Body of pancreas (tissue), 4 donors: ENCODE results near the gene RAPGEF4.

Source experiments
- POLR2A ChIP-seq, 3 donors: fragments of 450-650 bp; IDR thresholded peaks; one replicate each; pipeline ENCODE4 v1.6.1; 2016; ENCODE audit warnings: antibody characterized with exemption in 3 of 3, mild to moderate bottlenecking in 2 of 3
- TF ChIP-seq, protein P1 (sequence below), 7 experiments: fragments of 450-650 bp in 4 of 7; fragments of 200-600 bp in 3 of 7; sonication (generic) in 3 of 7; IDR thresholded peaks; one replicate each; pipeline ENCODE4 v1.5.1; 2016 to 2019; ENCODE audit warnings: antibody characterized with exemption in 7 of 7

DNA sequence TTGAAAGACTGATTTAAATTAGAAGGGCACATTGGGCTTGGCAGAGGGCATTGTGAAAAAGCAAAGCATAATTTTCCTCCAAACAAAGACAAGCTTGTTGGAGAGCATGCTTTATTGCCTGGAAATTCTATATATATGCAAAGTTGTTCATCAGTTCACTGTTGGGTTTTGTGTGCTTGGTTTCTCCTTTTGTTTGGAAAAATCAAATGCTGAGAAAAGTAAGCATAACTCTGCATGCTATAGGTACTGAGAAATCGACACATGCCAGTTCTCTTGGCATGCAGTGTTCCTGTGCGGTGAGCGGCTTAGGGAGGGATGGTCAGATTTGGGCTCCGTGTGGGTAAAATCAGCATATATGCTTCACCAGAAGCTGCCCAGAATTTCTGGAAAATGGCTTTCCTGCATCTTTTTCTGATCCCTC, 161.0 kb downstream of the RAPGEF4 start:
- TF ChIP-seq POLR2A (IDR thresholded peaks at IDR 0.05), result no peak
- TF ChIP-seq, protein P1, sequence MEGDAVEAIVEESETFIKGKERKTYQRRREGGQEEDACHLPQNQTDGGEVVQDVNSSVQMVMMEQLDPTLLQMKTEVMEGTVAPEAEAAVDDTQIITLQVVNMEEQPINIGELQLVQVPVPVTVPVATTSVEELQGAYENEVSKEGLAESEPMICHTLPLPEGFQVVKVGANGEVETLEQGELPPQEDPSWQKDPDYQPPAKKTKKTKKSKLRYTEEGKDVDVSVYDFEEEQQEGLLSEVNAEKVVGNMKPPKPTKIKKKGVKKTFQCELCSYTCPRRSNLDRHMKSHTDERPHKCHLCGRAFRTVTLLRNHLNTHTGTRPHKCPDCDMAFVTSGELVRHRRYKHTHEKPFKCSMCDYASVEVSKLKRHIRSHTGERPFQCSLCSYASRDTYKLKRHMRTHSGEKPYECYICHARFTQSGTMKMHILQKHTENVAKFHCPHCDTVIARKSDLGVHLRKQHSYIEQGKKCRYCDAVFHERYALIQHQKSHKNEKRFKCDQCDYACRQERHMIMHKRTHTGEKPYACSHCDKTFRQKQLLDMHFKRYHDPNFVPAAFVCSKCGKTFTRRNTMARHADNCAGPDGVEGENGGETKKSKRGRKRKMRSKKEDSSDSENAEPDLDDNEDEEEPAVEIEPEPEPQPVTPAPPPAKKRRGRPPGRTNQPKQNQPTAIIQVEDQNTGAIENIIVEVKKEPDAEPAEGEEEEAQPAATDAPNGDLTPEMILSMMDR (IDR thresholded peaks at IDR 0.05), result no peak
